Peyer's patch (tissue), 4 donors: ENCODE measurements around the gene IGFBP2. TPM values are rescaled to one million over a fixed set of nuclear protein-coding genes. Genes with fewer than 3 reads are reported as not detected.
A peak's percentile ranks its signal among the peaks of the same experiment; 100 is the strongest.

Experiments
- DNase-seq, 3 donors: peaks; one replicate each; pipeline ENCODE4 v3.0.0-alpha.2; 2017 to 2019
- H3K27ac ChIP-seq, 4 donors: fragments of 200-600 bp; sonication (generic); one replicate each; pipeline ENCODE4 v1.5.1; 2016 to 2019
- H3K27me3 ChIP-seq, 2 donors: fragments of 200-600 bp; sonication (generic); one replicate each; pipeline ENCODE4 v1.5.1; 2019
- H3K36me3 ChIP-seq, 3 donors: fragments of 200-600 bp; sonication (generic); one replicate each; pipeline ENCODE4 v1.5.1; 2016 to 2019
- H3K4me1 ChIP-seq, 4 donors: fragments of 200-600 bp; sonication (generic); one replicate each; pipeline ENCODE4 v1.5.1; 2016 to 2019
- H3K4me3 ChIP-seq, 4 donors: fragments of 200-600 bp; sonication (generic); 1 replicate in 3 of 4; 2 replicates in 1 of 4; pipeline ENCODE4 v1.5.1; 2016 to 2019; ENCODE audit warnings: mild to moderate bottlenecking in 1 of 4
- H3K9me3 ChIP-seq, 4 donors: fragments of 200-600 bp; sonication (generic); one replicate each; pipeline ENCODE4 v1.5.1; 2016 to 2019; ENCODE audit warnings: mild to moderate bottlenecking in 1 of 4
- CTCF ChIP-seq, 6 experiments: fragments of 450-650 bp in 4 of 6; fragments of 200-600 bp in 2 of 6; sonication (generic) in 1 of 6; IDR thresholded peaks; one replicate each; pipeline ENCODE4 v1.5.1; 2017 to 2019; ENCODE audit warnings: antibody characterized with exemption in 6 of 6, mild to moderate bottlenecking in 3 of 6, moderate library complexity in 1 of 6
- POLR2A ChIP-seq, 2 donors: fragments of 450-650 bp; IDR thresholded peaks; one replicate each; pipeline ENCODE4 v1.5.1; 2017; ENCODE audit warnings: antibody characterized with exemption in 2 of 2, mild to moderate bottlenecking in 2 of 2, moderate library complexity in 2 of 2
- total RNA-seq, 4 donors: library from RNA; depleted of rRNA; stranded (reverse); fragments of >200 nt; gene quantifications; one replicate each; pipeline ENCODE4 v1.1.0, GENCODE V29; 2016

The IGFBP2 gene
- total RNA-seq, 4 donors from 2014 or later, result 24.8 to 51.9 (median 44.6) TPM

GRCh38 chr2:216693414-216694080 lies 60.3 kb downstream of the IGFBP2 start:
- TF ChIP-seq CTCF (IDR thresholded peaks at IDR 0.05) (no peak), POLR2A (IDR thresholded peaks at IDR 0.05) (no peak)
- Histone ChIP-seq H3K27me3 (peaks cover 0 to 24% of the 10 kb centered on the region in 2 donors), H3K27ac (peak overlapping the region; percentile 62 to 87 (median 70))

GRCh38 chr2:216694082-216694825 lies 61.0 kb downstream of the IGFBP2 start:
- no peak for DNase-seq
- Histone ChIP-seq H3K27me3 (peaks cover 0 to 24% of the 10 kb centered on the region in 2 donors), H3K36me3 (no peaks in the 10 kb centered on the region), H3K4me1 (peaks cover 0 to 46% (median 5%) of the 10 kb centered on the region in 4 donors), H3K9me3 (no peaks in the 10 kb centered on the region), H3K4me3 (peak overlapping the region; percentile 36 to 64 (median 45)), H3K27ac (peak overlapping the region; percentile 62 to 87 (median 70))
- TF ChIP-seq CTCF (IDR thresholded peaks at IDR 0.05), result no peak
- TF ChIP-seq POLR2A (IDR thresholded peaks at IDR 0.05), result no peak

More at GRCh38 chr2:216693414-216694080, 60.3 kb downstream of the IGFBP2 start:
- DNase-seq, result no peak
- Histone ChIP-seq H3K4me3 (peak overlapping the region; percentile 36 to 64 (median 45)), H3K9me3 (no peaks in the 10 kb centered on the region), H3K4me1 (peaks cover 0 to 53% (median 5%) of the 10 kb centered on the region in 4 donors), H3K36me3 (no peaks in the 10 kb centered on the region)

GRCh38 chr2:216694826-216695217 lies 61.6 kb downstream of the IGFBP2 start:
- Histone ChIP-seq H3K27ac (peak overlapping the region; percentile 62 to 87 (median 70)), H3K36me3 (no peaks in the 10 kb centered on the region), H3K9me3 (no peaks in the 10 kb centered on the region), H3K4me3 (peak overlapping the region; percentile 36 to 64 (median 45)), H3K4me1 (peaks cover 0 to 40% (median 5%) of the 10 kb centered on the region in 4 donors), H3K27me3 (peaks cover 0 to 24% of the 10 kb centered on the region in 2 donors)
- DNase-seq, result no peak
- TF ChIP-seq CTCF (IDR thresholded peaks at IDR 0.05) (no peak), POLR2A (IDR thresholded peaks at IDR 0.05) (no peak)

GRCh38 chr2:216695401-216695821 lies 62.2 kb downstream of the IGFBP2 start, which contains the start of gene IGFBP5:
Gene IGFBP5 (minus strand): TSS chr2:216695549. CDS start chr2:216694775, 774 bp downstream.
- H3K4me1 ChIP-seq, result peaks cover 0 to 34% (median 5%) of the 10 kb centered on the region in 4 donors
- TF ChIP-seq CTCF (IDR thresholded peaks at IDR 0.05), result no peak
- TF ChIP-seq POLR2A (IDR thresholded peaks at IDR 0.05), result peak in 1 of 2 donors; percentile 36
- peaks cover 0 to 24% of the 10 kb centered on the region in 2 donors for H3K27me3 ChIP-seq
- H3K36me3 ChIP-seq, result no peaks in the 10 kb centered on the region
- H3K9me3 ChIP-seq, result no peaks in the 10 kb centered on the region
- H3K4me3 ChIP-seq, result peak within 1 kb of the TSS; percentile 36 to 64 (median 45)
- H3K27ac ChIP-seq, result peak within 1 kb of the TSS; percentile 62 to 87 (median 70)
- peak; percentile 36 to 74 (median 69) for DNase-seq

GRCh38 chr2:216696321-216696720 lies 63.1 kb downstream of the IGFBP2 start:
- Histone ChIP-seq H3K27ac (peak overlapping the region in 3 of 4 donors; percentile 17 to 87 (median 67)), H3K36me3 (no peaks in the 10 kb centered on the region), H3K4me1 (peaks cover 0 to 33% (median 5%) of the 10 kb centered on the region in 4 donors), H3K27me3 (peaks cover 0 to 21% of the 10 kb centered on the region in 2 donors), H3K4me3 (no peak overlapping the region), H3K9me3 (no peaks in the 10 kb centered on the region)
- no peak for DNase-seq
- TF ChIP-seq POLR2A (IDR thresholded peaks at IDR 0.05), result no peak
- no peak for TF ChIP-seq CTCF (IDR thresholded peaks at IDR 0.05)
